Measurements from ENCODE around the gene BRWD1. TPM values are rescaled to one million over a fixed set of nuclear protein-coding genes. Genes with fewer than 3 reads are reported as not detected.

The BRWD1 gene
- polyA plus RNA-seq, 3 donors, result 43.0 to 49.0 (median 46.1) TPM

- no peak for DNase-seq
Observed at GRCh38 chr21:39336457-39337008, 23.1 kb upstream of the BRWD1 start.

- no peak for DNase-seq
Observed at GRCh38 chr21:39334611-39335010, 21.2 kb upstream of the BRWD1 start.

GRCh38 chr21:39332175-39332574 is 18.7 kb upstream of the BRWD1 start:
- DNase-seq, result no peak

- DNase-seq, result no peak
Observed at GRCh38 chr21:39330001-39330400, 16.6 kb upstream of the BRWD1 start.

- no peak for DNase-seq
Observed at GRCh38 chr21:39327727-39328126, 14.3 kb upstream of the BRWD1 start.

GRCh38 chr21:39326607-39327307 is 13.3 kb upstream of the BRWD1 start:
- no peak for DNase-seq

GRCh38 chr21:39325458-39325857 is 12.0 kb upstream of the BRWD1 start:
- no peak for DNase-seq

- DNase-seq, result no peak
Observed at GRCh38 chr21:39321424-39321823, 8.0 kb upstream of the BRWD1 start.

- DNase-seq, result no peak
Observed at GRCh38 chr21:39319814-39320332, 6.4 kb upstream of the BRWD1 start.

GRCh38 chr21:39319251-39319756 is 5.9 kb upstream of the BRWD1 start:
- no peak for DNase-seq

GRCh38 chr21:39318091-39318959 is 4.9 kb upstream of the BRWD1 start:
- DNase-seq, result no peak

GRCh38 chr21:39317134-39318090 is 4.0 kb upstream of the BRWD1 start:
- DNase-seq, result no peak

- no peak for DNase-seq
Observed at GRCh38 chr21:39316729-39317128, 3.3 kb upstream of the BRWD1 start.

GRCh38 chr21:39315603-39316445 is 2.4 kb upstream of the BRWD1 start:
- DNase-seq, result no peak

GRCh38 chr21:39314143-39315027 is 953 bp upstream of the BRWD1 start:
- DNase-seq, result peak; percentile 68

GRCh38 chr21:39313042-39313570 is 326 bp downstream of the BRWD1 start:
- no peak for DNase-seq

GRCh38 chr21:39312112-39313041 is 1.1 kb downstream of the BRWD1 start:
- DNase-seq, result peak; percentile 89

GRCh38 chr21:39311164-39311563 is 2.3 kb downstream of the BRWD1 start:
- DNase-seq, result no peak

All from renal pelvis (tissue), 4 donors.